Inflammatory macrophage treated with lipopolysaccharide for 4 hours (primary cell): ENCODE data around the gene AFF2.

Experiments used
- DNase-seq: peaks from one replicate; pipeline ENCODE4 v3.0.0-alpha.2; 2020

The AFF2 gene

DNA sequence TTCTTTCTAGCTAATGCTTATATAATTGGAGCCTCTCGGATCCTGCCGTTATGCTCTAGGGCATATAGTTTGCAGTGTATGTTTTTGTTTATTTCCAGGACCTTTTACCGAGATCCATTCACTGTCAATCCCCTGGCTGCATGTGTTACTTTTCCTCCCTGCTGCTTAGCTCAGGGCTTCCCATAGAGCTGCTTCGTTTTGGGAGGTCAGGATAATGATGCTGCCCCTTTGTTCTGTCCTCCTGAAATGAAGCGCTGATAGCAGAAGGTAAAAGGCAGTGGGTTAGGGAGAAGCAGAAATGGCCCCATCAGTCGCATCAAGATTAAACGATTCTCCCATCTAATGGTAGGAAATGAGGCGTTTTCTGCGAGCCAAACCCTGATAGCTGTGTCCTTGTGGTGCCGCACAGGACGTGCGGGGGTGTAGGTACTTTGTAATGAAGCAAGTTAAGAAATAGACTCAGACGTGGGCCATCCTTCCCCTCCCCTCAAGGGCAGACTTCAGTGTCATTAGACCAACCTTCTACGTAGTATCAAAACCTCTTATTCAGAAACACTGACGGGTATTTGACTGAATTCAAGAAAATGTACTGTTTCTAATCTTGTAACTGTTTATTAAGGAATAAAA is 37.3 kb downstream of the AFF2 start:
- DNase-seq, result no peak

DNA sequence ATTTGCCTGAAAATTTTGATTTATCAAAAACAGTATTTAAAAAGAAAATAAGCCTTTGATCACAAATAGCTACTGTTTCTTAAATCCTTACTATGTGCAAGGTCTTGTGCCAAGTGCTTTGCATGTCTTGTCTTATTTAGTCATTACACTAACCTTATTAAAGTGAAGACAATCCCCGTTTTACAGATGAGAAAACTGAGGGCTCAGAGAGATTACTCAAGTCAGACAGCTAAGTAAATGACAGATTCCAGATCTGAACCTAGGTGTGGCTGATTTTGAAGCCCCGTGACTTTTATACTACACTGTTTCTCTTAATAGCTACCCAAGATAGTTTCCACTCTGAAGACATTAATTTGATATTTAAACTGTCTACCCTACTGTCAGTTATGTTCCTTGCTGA is 38.2 kb downstream of the AFF2 start:
- no peak for DNase-seq

DNA sequence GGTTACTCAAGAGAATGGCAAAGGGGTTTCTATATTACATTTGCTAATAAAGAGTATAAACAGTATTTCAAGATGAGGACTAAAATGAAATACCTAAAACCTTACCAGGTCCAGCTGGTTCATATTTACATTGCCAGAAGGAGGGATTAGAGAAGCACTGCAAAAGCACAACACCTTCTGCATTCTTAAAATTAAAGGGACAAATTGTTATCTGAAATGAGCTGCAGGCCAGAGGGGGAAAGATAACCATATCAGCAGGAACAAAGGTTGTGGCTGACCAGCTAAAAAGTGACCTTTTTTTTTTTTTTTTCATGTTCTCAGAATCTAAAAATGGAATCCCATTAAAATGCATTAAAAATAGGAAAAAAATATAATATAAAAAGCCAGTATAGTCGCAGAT is 39.7 kb downstream of the AFF2 start:
- DNase-seq, result no peak

DNA sequence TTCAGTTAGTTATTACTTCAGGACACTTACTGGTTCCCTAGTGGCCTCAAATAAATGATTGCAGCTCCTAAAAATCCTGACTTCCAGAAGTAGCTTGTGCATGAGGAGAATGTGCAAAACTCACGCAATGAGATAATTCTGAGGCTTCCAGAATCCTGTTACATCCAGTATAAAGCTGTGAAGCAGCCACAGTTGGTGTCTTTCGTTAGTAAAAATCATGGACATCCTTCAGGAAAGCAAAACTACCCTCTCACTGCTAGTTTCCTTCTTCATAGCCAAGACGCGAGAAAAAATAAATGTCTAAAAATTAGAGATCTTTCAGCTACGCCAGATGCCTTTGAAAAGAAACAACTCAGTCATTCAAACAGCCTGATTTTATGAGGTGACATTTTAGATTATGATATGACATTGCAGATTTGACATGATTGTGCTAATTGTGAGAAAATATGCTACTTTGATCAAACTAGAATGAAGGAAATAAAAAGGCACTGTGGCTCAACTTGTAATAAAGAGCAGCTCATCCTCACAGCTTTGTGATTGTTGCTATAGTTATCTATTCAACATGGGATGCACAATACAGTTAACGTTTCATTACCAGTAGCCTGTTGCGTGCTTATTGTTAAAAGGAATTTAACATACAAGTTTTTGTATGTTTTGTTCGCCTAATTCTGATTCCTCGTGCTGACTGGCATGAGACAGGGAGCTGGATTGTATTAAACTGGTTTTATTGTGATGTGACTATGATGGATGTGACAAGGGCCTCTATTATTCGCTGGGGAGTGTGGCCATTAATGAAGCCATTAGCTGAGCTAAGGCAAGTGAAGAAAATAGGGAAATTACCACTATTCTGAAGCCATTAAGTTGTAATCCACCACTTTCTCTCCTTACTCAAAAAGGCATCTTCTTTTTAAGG is 40.5 kb downstream of the AFF2 start:
- no peak for DNase-seq

DNA sequence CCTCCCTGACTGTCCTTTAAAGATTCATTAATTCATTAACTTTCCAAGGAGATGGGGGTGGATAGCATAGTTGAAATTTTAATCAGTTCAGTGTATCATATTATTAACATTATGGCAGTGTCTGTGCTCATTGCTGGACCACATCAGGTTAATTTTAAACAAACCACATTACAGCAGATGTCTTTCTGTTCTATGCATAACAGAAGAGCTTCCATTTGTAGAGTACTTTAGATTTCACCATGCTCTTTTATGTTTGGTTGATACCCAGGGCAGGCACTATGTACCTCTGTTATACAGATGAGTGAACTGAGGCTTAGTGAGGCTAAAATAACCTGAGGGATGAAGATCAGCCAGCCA is 41.1 kb downstream of the AFF2 start:
- DNase-seq, result no peak

DNA sequence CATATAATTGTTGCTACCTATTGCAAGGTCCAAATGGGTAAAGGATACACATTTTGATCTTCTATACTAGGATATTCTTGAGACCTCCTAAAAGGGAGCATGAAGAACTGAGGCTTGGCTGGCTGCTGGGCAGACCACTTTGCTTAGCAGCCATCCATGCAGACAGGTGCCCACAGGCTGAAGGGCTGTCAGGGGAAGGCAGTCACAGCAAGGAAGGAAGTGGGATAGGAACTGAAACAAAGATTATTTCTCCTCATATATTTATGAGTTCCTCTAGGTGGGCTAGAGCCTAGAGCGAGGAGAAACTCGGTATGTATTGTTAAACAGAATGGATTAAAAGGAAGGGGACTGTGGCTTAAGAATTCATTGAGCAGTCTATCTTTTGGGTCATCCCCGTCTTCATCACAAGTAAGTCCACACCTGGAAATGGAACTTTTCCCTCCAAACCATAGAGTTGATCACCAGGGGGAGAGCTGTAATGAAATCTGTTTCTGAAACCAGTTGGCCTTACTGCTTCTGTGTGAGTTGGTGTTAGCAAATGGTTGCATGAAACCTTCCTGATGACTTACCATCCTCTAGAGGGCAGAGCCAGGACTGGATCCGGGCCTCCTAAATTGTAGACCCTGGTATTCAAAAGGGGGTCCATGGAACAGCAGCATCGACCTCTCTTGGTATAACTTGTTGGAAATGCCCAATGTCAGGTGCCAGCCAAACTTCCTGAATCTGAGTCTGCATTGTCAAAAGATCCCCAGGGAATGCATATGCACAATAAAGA is 42.3 kb downstream of the AFF2 start:
- no peak for DNase-seq

DNA sequence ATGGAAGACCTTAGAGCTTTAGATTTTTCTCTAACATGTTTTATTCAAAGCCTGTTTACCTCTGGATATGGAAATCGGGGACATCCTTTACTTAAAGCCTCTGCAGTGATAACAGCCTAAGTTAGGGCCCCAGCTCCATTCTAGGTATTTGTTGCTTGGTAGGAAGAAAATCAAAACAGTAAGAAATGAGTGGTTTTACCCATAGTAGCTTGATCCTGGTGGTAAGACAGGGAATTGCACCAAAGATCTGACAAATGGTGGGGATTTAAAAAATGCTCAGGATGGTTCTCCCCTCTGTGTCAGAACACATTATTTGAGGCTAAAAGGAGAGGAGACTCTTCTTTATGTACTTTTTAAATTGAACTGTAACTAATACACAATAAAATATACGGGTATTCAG is 52.4 kb downstream of the AFF2 start:
- DNase-seq, result no peak

DNA sequence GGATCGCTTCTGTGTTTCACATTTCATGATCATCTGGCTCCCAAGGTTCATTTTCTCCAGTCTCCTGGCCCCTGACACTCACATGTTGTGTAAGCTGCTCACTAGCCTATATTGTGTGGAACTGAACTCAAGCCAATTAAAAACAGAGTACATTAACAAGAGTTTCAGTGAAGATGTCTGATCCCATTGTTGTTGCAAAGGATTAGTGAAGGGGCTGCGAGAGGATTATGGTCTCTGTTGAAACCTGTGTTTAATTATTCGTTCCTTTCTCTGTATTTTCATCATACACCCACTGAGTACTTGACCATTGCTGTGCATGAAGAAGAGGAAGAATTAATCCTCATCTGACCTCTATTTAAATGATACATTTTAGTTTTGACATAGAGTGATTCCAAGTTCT is 54.7 kb downstream of the AFF2 start:
- no peak for DNase-seq

DNA sequence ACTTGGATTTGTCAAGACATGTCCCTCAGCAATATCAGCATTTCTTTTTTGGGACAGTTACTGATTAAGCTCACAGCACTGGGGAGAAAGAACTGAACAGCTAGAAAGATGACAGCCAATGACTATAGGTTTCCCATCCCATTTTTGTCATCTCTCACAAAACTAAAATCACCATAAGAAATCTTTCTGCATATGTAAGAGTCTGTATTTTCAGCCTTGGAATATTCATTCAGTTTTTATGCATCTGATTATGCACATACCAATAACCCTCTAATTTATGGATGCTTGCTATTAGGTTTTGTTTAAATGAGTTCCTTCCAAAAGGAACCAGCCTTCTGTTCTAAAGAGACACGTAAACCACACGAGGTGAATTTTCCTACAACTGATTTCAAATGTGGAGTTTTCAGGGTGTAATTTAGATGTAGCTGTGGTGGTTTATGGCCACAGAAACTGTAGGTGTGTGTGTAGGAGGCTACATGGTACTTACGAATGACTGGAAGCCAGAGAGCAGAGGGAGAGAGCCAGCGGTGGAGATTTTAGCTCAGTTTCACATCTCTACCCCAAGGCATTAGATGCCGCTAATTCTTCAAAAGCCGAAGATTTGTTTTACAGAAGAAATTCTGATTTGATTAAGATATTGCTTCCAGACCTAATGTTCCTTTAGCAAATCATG is 55.3 kb downstream of the AFF2 start:
- no peak for DNase-seq

DNA sequence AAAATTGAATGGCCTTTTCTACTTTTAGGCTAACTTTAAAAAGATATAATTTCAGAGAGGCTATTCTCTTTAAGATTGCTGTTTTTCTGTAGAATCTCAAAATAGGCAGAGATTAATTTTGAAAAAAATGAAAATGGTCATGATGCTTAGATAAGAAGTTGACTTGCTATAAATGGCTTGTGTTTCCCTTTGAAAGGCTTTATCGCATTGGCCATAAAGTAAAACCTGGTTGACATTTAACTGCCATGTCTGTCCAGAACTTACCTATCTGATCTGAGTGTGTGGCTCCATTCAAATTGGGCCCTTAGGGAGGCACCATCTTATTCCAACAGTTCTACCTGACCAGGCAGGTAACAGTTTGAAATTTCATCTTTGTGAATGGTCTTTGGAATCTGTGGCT is 56.1 kb downstream of the AFF2 start:
- no peak for DNase-seq

DNA sequence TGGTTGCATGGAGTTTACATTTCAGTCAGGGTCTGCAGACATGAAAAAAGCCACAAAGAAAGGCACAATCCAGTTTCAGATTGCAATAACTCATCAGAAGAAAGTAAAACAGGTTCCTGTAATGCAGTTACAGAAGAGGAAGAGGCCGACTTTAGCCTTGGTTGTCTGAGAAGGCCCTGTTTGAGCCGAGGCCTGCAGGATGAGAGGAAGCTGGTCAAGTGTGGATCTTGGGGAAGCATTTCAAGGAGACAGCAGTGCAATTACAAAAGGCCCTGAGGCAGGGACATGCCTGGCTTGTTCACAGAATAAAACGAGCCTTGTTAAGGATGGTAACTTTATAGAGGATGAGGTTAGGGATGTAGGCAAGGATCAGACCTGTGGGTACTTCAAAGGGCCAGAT is 62.4 kb downstream of the AFF2 start:
- DNase-seq, result peak; percentile 15

DNA sequence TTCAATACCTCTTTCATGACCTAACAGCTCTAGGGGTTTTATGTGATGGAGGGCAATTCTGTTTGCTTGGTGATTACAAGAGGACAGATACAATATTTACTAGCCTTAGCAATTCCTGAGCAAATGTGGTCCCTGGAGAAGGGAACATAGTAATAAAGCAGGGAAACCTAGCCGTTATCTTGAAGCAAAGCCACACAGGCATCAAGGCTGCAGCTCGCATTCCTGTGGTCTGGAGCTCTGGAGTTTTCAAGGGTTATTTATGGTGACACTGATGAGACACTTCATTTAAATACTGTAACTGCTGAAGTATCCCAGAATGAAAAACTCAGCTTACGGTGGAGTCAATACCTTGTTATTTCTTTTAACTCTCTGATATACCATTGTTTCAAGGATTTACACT is 66.8 kb downstream of the AFF2 start:
- DNase-seq, result no peak

DNA sequence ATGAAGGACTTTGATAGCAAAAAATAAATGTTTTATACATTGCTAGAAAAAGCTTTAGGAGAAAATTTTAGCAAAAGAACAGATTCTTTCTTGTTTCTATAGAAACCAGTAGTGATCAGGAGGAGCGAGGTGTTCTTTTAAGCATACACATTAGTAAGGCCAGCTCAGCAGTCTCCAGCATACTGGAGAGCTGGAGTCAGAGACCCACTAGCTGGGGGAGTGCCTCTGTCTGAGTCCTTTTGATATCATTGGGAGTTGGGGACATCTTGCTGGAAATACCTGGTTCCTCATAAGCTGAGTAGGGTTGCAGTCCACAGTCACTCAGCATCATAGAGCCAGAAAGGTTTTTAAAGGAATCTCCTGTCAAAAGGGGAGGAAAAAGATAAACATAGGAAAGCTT is 67.4 kb downstream of the AFF2 start:
- DNase-seq, result no peak

DNA sequence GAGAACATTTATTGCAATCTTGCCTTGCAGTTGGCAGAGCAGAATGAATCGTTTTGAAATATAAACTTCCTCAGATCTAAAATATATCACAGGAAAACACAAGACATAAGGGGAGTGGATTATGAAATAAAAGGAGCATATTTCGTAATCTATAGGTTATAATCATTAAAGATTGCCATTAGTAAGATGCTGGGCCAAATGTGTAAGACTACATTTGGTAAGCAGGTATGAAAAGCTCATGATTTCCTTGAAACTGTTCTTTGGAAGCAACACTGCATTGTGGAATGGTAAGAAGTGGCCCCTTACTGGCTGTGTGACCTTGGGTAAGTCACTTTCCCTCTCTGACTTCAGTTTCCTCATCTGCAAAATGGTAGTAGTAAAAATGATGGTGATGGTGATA is 68.3 kb downstream of the AFF2 start:
- no peak for DNase-seq

DNA sequence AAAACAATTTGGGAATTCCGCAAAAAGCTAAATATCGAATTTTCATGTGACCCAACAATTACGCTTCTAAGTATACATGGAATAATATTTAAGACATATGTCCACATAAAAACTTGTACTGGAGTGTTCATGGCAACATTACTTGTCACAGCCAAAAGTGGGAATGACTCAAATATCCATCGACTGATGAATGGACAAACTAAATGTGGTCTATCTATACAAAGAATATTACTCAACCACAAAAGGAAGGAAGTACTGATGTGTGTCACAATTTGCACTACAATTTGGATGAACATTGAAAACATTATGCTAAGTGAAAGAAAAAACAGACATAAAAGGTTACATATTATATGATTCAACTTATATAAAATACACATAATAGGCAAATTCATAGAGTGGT is 71.9 kb downstream of the AFF2 start:
- DNase-seq, result peak; percentile 40

DNA sequence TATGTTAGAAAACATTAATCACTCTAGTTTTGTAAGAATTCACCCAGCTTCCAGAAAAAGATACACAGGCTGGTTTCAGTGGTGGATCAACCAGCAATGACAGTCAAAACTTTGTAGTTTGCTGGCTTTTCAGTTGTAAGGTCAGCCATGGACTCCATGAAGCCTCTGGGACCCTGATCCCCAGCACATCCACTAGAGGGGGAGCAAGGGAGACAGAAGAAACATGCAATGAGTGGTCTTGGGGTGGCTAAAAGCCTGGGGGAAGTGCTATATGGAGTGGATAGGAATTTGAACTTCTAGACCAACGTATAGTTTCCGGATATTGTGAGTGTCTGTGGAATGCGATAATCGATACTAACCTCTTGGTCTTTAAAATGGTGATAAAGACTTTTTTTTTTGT is 72.7 kb downstream of the AFF2 start:
- DNase-seq, result no peak

DNA sequence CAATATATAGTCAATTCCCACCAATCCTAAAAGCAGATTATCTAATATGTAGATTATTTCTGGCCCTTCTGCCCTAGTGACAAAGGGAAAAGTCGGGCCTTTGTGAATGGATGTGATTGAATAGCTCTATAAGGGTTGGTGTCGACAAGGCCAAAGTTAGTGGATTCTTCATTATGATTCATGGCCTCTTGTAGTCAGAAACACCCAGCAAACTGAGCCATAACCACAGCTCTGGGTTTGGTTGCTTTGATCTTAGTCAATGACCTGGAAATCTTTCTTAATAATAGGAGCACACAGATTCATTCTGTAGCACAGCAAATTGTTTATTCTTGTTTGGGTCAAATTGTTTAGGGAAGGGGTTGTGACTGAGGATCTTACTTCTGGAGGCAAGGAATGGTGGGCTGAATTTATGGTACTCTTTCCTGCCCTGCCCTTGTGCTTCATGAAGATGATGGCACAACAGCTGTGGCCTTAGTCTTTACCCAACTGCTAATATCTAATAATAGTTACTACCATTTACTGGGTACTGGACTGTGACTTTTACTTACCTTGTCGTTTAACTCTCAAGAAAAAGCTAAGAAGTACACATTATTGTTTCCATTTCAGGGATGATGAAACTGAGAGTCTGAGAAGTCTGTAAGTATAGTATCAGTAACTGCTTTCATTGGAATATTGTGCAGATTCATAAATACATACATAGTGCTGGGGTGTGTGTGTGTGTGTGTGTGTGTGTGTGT is 74.0 kb downstream of the AFF2 start:
- DNase-seq, result no peak

DNA sequence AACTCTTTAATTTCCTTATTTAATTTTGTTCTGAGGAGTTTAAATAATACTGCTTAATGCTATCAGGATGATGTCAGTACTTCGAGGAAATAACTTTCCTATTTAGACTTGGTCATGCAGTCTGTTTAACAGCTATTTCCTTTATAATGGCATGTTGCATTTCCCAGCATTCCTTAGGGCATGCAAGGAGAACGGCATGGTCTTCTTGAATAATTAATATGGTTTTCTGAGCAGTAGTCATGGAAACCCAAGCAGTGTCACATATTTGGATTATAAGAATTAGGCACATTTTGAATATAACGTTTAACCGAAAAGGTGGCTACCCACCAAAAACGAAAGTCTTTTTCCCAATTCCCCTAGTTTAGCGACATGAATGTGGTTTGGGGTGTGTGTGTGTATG is 76.0 kb downstream of the AFF2 start:
- DNase-seq, result no peak

DNA sequence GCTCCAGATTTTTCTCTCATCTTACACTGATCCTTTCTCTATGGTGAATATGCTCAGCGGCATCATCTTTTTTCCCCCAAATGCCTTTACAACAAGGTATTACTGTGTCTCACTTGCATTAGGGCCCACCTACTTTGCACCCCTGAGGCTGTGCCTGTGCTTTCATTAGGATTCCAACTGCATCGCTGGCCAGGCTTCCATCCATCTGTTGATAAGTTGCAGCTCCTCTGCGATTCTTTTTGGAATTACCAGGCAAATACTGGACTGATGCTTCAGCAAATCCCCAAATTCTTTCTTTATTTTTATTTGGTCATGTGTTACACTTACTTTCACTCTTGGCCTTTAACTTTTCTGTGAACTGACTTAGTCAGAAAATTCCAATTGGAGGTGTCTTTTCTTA is 77.3 kb downstream of the AFF2 start:
- DNase-seq, result no peak

DNA sequence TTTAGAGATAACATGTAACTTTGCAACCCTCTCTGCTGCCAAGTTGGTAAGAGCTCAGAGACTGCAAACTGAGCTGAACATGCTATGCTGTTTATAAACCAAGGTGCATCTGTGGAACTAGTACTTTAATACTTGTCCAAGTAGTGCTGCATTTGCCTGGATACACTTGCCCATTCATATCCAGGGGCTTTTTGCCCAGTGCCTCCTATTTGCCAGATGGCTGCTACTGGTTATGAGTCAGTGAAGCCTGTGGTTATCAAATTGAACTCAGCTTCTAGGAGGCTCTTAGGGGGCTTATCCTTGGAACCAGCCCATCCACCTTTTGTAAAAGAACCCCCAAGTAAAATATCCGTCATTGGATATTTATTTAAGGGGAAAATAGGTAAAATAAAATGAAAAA is 79.6 kb downstream of the AFF2 start:
- no peak for DNase-seq

DNA sequence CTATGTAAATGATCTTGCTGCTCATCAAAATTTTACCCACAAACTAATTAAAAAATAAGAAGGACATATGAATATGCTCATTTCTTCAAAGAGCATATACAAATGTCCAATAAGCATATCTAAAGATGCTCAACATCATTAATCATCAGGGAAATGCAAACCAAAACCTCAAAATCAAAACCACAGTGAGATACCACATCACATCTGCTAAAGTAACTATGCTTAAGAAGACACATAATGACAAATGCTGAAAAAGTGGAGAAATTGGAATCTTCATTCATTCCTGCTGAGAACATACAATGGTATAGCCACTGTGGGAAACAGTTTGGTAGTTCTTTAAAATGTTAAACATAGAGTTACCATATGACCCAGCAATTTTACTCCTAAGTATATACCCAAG is 81.9 kb downstream of the AFF2 start:
- DNase-seq, result no peak

DNA sequence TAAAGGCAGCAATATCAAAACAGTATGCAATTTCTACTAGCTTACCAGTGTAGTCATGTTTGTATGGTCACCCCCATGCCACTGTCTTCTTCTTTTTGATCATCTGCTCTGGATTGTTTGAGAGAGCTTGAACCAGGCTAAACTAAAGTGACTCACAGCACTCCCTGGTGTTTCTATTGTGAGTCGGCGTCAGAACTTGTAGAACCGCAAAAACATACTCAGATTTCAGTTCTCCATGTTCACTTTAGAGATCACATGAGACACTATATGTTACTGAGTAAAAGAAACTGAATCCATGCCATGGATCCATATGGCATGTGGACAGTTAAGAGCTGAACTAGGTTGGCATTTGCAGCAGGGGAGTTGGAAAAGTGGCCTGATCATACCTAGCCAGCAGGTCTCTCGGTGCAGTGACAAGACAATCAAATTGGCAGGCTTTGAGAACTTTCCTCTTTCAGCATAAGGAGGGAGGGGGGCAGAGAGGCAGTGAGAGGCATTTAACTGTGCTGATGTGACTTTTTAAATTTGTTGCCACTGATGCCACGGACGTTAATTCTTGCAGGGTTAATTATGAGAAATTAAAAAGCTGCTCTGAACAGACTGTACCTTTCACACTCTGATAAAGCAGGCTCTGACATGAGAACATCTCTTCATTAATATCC is 88.4 kb downstream of the AFF2 start:
- no peak for DNase-seq
